Thyroid gland (tissue), 4 donors: ENCODE measurements around the gene RALB. TPM values are rescaled to one million over a fixed set of nuclear protein-coding genes. Genes with fewer than 3 reads are reported as not detected.

ENCODE experiments used
- DNase-seq, 2 donors: peaks; one replicate each; pipeline ENCODE4 v3.0.0-alpha.2; 2019
- H3K27ac ChIP-seq, 3 donors: fragments of 200-600 bp; sonication (generic); 1 replicate in 2 of 3; 2 replicates in 1 of 3; pipeline ENCODE4 v1.5.1; 2016 to 2019; ENCODE audit warnings: mild to moderate bottlenecking in 1 of 3, moderate library complexity in 1 of 3
- H3K27me3 ChIP-seq: fragments of 200-600 bp; sonication (generic); one replicate; pipeline ENCODE4 v1.5.1; 2019
- H3K36me3 ChIP-seq, 2 donors: fragments of 200-600 bp; sonication (generic); one replicate each; pipeline ENCODE4 v1.5.1; 2016 to 2019
- H3K4me1 ChIP-seq, 2 donors: fragments of 200-600 bp; sonication (generic); one replicate each; pipeline ENCODE4 v1.5.1; 2017 to 2019
- H3K4me3 ChIP-seq, 3 donors: fragments of 200-600 bp; sonication (generic); replicated peaks in 1 of 3; 1 replicate in 2 of 3; 2 replicates in 1 of 3; pipeline ENCODE4 v1.5.1; 2016; ENCODE audit warnings: mild to moderate bottlenecking in 1 of 3
- H3K9me3 ChIP-seq: fragments of 200-600 bp; sonication (generic); one replicate; pipeline ENCODE4 v1.5.1; 2017
- POLR2A ChIP-seq, 2 donors: fragments of 450-650 bp; IDR thresholded peaks; one replicate each; pipeline ENCODE4 v1.6.1; 2017; ENCODE audit warnings: antibody characterized with exemption in 2 of 2, mild to moderate bottlenecking in 2 of 2, moderate library complexity in 1 of 2
- WGBS, 2 donors: methylation state at CpG; one replicate each; pipeline ENCODE4 v1.1.5; 2017; 5-methylcytosine and 5-hydroxymethylcytosine counted together
- intact Hi-C: fragments of 100-400 bp; cut with DNase I; formaldehyde crosslinking; loops from one replicate; pipeline ENCODE4 v1.15.1; 2023
- total RNA-seq, 4 donors: library from RNA; depleted of rRNA; stranded (reverse); fragments of >200 nt; gene quantifications; one replicate each; pipeline ENCODE4 v1.2.3, GENCODE V29; 2016
- TF ChIP-seq, protein P1 (sequence below), 6 experiments: fragments of 200-600 bp in 3 of 6; fragments of 450-650 bp in 3 of 6; sonication (generic) in 3 of 6; IDR thresholded peaks; one replicate each; pipeline ENCODE4 v1.5.1; 2016 to 2019; ENCODE audit warnings: antibody characterized with exemption in 6 of 6, mild to moderate bottlenecking in 2 of 6, inconsistent platforms in 1 of 6, moderate library complexity in 1 of 6

Gene RALB
- total RNA-seq, 4 donors from 2014 or later, result 39.7 to 64.2 (median 45.4) TPM

DNA sequence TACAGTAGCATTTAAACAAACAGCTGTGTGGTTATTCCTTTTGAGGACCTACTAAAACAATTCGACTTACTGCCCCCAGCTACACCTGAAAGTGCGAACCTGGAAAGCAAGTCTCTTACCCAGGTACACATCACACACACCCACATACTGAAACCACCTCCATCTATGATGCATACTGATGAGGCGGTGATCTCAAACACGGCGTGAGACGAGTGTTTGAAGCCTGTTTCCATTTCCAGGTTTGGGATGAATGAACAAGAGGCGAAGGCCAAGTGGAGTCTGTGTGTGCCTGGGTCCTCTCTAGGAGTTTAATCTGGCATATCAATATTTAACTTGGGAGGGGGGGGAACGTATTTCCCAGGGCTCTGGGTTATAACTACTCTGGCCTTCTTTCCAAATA is 31.0 kb upstream of the RALB start:
- Histone ChIP-seq H3K4me1 (peaks cover 21 to 23% of the 10 kb centered on the region in 2 donors), H3K4me3 (no peak overlapping the region), H3K9me3 (no peaks in the 10 kb centered on the region), H3K27me3 (no peaks in the 10 kb centered on the region), H3K36me3 (no peaks in the 10 kb centered on the region), H3K27ac (no peak overlapping the region)
- WGBS, 2 donors, result 93 to 96% methylated on average over 8 of the region's 8 CpGs
- intact Hi-C loops, result loop anchor here (10.0 kb wide), 1 partner anchor 93 kb away; no protein-coding TSS in a partner anchor
- TF ChIP-seq POLR2A (IDR thresholded peaks at IDR 0.05), result no peak
- TF ChIP-seq, protein P1, sequence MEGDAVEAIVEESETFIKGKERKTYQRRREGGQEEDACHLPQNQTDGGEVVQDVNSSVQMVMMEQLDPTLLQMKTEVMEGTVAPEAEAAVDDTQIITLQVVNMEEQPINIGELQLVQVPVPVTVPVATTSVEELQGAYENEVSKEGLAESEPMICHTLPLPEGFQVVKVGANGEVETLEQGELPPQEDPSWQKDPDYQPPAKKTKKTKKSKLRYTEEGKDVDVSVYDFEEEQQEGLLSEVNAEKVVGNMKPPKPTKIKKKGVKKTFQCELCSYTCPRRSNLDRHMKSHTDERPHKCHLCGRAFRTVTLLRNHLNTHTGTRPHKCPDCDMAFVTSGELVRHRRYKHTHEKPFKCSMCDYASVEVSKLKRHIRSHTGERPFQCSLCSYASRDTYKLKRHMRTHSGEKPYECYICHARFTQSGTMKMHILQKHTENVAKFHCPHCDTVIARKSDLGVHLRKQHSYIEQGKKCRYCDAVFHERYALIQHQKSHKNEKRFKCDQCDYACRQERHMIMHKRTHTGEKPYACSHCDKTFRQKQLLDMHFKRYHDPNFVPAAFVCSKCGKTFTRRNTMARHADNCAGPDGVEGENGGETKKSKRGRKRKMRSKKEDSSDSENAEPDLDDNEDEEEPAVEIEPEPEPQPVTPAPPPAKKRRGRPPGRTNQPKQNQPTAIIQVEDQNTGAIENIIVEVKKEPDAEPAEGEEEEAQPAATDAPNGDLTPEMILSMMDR (IDR thresholded peaks at IDR 0.05), result no peak
- no peak for DNase-seq

DNA sequence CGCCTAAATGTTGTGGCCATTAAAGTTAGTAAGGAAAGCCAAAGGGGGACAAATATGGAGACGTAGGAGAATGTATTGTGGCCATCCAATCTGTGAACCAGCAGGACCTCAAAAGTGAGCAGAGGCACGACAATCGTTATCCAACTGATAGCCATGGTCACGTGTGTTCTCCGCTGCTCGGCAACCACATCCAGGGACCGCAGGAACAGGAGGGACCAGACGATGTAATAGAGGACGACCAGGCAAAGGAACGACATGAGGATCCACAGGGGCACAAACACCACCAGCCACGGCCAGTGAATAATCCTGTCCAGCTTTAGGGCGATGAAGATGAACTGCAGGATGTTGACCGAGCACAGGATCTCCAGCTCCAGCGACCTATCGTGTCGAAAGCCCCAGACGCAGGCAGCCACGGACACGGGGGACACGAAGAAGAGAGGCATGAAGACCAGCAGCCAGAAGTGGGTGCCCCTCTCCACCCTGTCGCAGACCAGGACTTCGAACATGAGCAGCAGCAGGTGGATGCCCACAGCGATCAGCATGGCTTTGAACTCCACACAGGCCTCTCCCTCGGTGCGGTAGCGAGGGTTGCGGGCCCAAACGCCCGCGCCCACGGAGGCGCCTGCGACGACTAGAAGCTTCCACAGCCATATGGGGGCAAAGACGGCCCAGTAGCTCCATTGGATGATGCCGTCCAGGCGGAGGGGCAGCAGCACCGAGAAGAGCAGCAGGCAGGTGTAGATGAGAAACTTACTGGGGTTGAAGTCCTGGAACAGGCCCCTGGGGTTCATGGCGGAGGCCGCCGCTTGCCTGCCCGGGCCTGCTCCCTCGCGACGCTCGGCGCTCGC is 30.2 kb upstream of the RALB start:
- H3K4me3 ChIP-seq, result peak overlapping the region in 1 of 3 donors; percentile 56
- H3K27me3 ChIP-seq, result no peaks in the 10 kb centered on the region
- DNase-seq, result no peak
- H3K36me3 ChIP-seq, result no peaks in the 10 kb centered on the region
- no peaks in the 10 kb centered on the region for H3K9me3 ChIP-seq
- TF ChIP-seq, protein P1 (IDR thresholded peaks at IDR 0.05), result no peak
- no peak for TF ChIP-seq POLR2A (IDR thresholded peaks at IDR 0.05)
- H3K27ac ChIP-seq, result peak overlapping the region; percentile 92 to 95 (median 93)
- intact Hi-C loops, result loop anchor here (10.0 kb wide), 1 partner anchor 92 kb away; no protein-coding TSS in a partner anchor
- H3K4me1 ChIP-seq, result peaks cover 21 to 23% of the 10 kb centered on the region in 2 donors
- WGBS, 2 donors, result 90 to 97% methylated on average over 34 to 41 of the region's 49 CpGs

DNA sequence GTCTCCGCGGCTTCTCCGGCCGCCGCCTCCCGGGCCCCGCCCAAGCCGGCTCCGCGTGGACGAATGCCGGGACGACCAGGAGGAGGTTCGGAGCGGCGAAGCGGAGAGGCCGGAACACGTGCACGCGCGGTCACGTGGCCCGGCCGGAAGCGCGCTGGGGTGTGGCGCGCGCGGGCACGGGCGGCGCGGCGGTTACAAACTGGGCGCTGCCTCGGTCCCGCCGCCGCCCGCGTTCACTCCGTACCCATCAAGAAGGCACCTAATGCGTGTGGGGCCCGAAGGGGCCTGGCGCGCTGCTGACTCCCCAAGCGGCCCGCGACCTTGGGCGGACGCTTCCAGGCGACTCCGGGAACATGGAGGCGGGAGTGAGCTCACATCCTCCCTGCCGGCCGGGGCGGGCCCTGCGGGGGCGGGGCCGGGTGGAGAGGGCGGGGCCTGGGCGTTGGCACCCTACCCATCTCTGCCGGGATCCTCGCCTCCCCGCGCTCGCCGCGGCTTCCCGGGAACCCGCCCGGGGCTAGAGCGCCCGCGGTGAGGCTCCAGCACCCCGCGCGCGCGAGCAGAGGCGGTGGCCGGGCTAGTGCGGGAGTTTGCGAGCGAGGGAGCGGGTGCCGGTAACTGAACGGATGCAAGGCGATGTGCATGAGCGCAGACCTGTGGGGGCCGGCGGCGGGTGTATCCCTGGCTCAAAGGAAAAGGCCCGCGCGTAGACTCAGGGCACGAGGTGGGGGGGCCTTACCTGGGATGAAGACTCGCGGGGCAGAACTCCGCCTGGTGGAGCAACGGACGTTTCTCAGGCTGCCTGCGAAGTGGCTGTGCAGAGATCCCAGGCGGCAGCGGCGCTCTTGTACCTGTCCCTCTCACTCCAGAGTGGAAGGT is 29.4 kb upstream of the RALB start, which contains the start of gene TMEM185B:
Gene TMEM185B, minus strand, starts transcription at position 367 of the 879 bp plus-strand sequence. CDS start 424 bp downstream, outside the sequence.
- intact Hi-C loops, result loop anchor here (10.0 kb wide), 1 partner anchor 92 kb away; no protein-coding TSS in a partner anchor
- TF ChIP-seq, protein P1 (IDR thresholded peaks at IDR 0.05), result peak in 5 of 6 experiments; percentile 16 to 63 (median 52)
- peak in 1 of 2 donors; percentile 73 for TF ChIP-seq POLR2A (IDR thresholded peaks at IDR 0.05)
- no peaks in the 10 kb centered on the region for H3K9me3 ChIP-seq
- no peaks in the 10 kb centered on the region for H3K27me3 ChIP-seq
- 6% methylated on average over 17 of the region's 108 CpGs; no CpG with 5 or more reads in 1 of the 2 donors for WGBS, 2 donors
- peak within 1 kb of the TSS; percentile 92 to 95 (median 93) for H3K27ac ChIP-seq
- H3K36me3 ChIP-seq, result no peaks in the 10 kb centered on the region
- peaks cover 21 to 23% of the 10 kb centered on the region in 2 donors for H3K4me1 ChIP-seq
- peak within 1 kb of the TSS; percentile 56 to 75 (median 65) for H3K4me3 ChIP-seq
- peak; percentile 89 for DNase-seq

DNA sequence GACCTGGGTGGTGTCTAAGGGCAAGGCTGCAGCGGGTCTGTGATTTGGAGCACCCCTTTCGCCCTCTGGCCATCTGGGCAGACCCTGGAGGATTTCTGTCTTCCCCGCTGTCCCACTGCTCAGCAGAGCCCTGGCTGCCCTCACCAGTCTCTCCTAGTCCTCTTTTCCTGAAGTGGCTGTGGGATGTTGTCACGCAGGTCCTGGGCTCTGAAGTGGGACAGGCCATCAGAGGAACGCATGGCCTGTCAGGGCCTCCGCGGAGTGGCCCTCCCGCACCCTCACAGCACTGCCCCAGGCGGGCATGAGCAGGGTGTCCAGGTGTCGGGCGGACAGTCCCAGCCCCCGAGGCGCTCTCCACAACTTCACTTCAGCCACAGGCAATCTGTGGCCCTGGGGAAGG is 28.4 kb upstream of the RALB start:
- peaks cover 21 to 23% of the 10 kb centered on the region in 2 donors for H3K4me1 ChIP-seq

More for the DNA sequence above, 28.4 kb upstream of the RALB start:
- no peaks in the 10 kb centered on the region for H3K27me3 ChIP-seq
- H3K4me3 ChIP-seq, result no peak overlapping the region
- no peaks in the 10 kb centered on the region for H3K9me3 ChIP-seq
- 73 to 94% methylated on average over 3 to 12 of the region's 13 CpGs for WGBS, 2 donors
- H3K27ac ChIP-seq, result peak overlapping the region in 1 of 3 donors; percentile 92
- no peaks in the 10 kb centered on the region for H3K36me3 ChIP-seq
- intact Hi-C loops, result loop anchor here (10.0 kb wide), 1 partner anchor 91 kb away; no protein-coding TSS in a partner anchor
- peak; percentile 28 to 38 for DNase-seq
- TF ChIP-seq, protein P1 (IDR thresholded peaks at IDR 0.05), result no peak
- no peak for TF ChIP-seq POLR2A (IDR thresholded peaks at IDR 0.05)
